Measurements from ENCODE around the gene TPSB2.
"Not testable (repeated sequence)": the region's sequence is repeated elsewhere in the genome, so short reads cannot be mapped to it uniquely, and the experiment has no call there.

- TF ChIP-seq CTCF (IDR thresholded peaks at IDR 0.05; ENCODE audit: low read depth, low read length); EZH2phosphoT487 (IDR thresholded peaks at IDR 0.05; ENCODE audit: low read depth): not testable (repeated sequence)
Observed at GRCh38 chr16:1247903-1248537, 18.0 kb upstream of the TPSB2 start.
